ENCODE data around the gene RIMS1. TPM values are rescaled to one million over a fixed set of nuclear protein-coding genes. Genes with fewer than 3 reads are reported as not detected.

The RIMS1 gene
- total RNA-seq, 3 donors from 2014 or later: not detected

- H3K4me1 Mint-ChIP-seq (ENCODE audit: low read depth): no peaks in the 10 kb centered on the region
- peaks cover 2% of the 10 kb centered on the region for H3K27me3 Mint-ChIP-seq (ENCODE audit: low read depth)
- no peaks in the 10 kb centered on the region for H3K9me3 Mint-ChIP-seq
- H3K4me3 Mint-ChIP-seq: no peak overlapping the region
- no peak for ATAC-seq
- DNase-seq: no peak
- H3K36me3 Mint-ChIP-seq (ENCODE audit: insufficient read depth): no peaks in the 10 kb centered on the region
These were observed 535.0 kb downstream of the RIMS1 start for GRCh38 chr6:72421387-72421786.

GRCh38 chr6:72422171-72422570 lies 535.8 kb downstream of the RIMS1 start:
- no peak overlapping the region for H3K4me3 Mint-ChIP-seq
- ATAC-seq (no peak), DNase-seq (no peak)
- H3K9me3 Mint-ChIP-seq: no peaks in the 10 kb centered on the region
- H3K27me3 Mint-ChIP-seq (ENCODE audit: low read depth): peaks cover 2% of the 10 kb centered on the region
- H3K4me1 Mint-ChIP-seq (ENCODE audit: low read depth): no peaks in the 10 kb centered on the region
- H3K36me3 Mint-ChIP-seq (ENCODE audit: insufficient read depth): no peaks in the 10 kb centered on the region

DNA sequence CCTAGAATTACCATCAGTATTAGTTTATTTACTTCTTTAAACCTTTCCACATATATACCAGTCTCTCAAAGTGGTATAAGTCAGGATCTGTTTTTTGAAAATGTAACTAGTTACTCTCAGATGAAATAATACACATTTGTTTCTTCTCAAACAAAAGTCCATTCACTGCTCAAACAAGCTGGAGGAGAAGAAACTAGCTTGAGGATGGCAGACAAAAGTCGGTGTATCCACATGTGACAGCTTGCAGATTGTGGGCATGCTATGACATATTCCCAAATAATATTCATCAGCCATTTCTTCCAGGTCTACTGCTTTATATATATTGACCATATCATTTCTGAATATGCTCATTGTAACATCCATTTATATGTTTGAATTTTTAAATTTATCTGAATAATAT lies 538.1 kb downstream of the RIMS1 start:
- no peak for DNase-seq
- H3K4me3 Mint-ChIP-seq: no peak overlapping the region
- no peaks in the 10 kb centered on the region for H3K4me1 Mint-ChIP-seq (ENCODE audit: low read depth)
- H3K36me3 Mint-ChIP-seq (ENCODE audit: insufficient read depth): no peaks in the 10 kb centered on the region
- ATAC-seq: no peak
- peaks cover 2% of the 10 kb centered on the region for H3K27me3 Mint-ChIP-seq (ENCODE audit: low read depth)
- H3K9me3 Mint-ChIP-seq: no peaks in the 10 kb centered on the region

GRCh38 chr6:72425003-72425681 lies 538.8 kb downstream of the RIMS1 start:
- no peak for ATAC-seq
- no peaks in the 10 kb centered on the region for H3K36me3 Mint-ChIP-seq (ENCODE audit: insufficient read depth)
- H3K9me3 Mint-ChIP-seq: no peaks in the 10 kb centered on the region
- peaks cover 2% of the 10 kb centered on the region for H3K27me3 Mint-ChIP-seq (ENCODE audit: low read depth)
- no peak for DNase-seq
- no peak overlapping the region for H3K4me3 Mint-ChIP-seq
- H3K4me1 Mint-ChIP-seq (ENCODE audit: low read depth): no peaks in the 10 kb centered on the region

DNA sequence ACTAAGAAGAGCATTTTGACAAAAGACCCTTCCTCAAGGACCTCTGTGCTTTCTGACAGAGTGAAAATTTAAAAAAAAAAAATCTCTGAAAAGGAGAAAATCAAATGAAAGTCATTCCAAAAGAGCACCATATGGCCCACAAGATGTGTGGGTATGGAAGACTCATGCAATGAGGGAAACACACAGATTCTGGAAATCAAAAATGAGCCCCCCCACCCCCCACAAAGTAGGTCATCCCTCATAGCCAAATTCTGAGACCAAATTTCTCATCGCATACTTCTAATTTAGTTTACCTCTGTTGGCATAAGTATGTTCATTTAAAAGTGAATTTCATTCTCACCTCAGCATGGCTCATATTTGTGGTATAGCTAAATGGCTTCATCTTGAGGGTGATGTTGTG lies 554.3 kb downstream of the RIMS1 start:
- no peaks in the 10 kb centered on the region for H3K36me3 Mint-ChIP-seq (ENCODE audit: insufficient read depth)
- DNase-seq (no peak), ATAC-seq (no peak)
- no peaks in the 10 kb centered on the region for H3K9me3 Mint-ChIP-seq
- no peaks in the 10 kb centered on the region for H3K4me1 Mint-ChIP-seq (ENCODE audit: low read depth)
- H3K4me3 Mint-ChIP-seq: no peak overlapping the region
- H3K27me3 Mint-ChIP-seq (ENCODE audit: low read depth): peaks cover 25% of the 10 kb centered on the region

GRCh38 chr6:72446430-72446829 lies 560.1 kb downstream of the RIMS1 start:
- H3K9me3 Mint-ChIP-seq: no peaks in the 10 kb centered on the region
- peaks cover 11% of the 10 kb centered on the region for H3K27me3 Mint-ChIP-seq (ENCODE audit: low read depth)
- no peak overlapping the region for H3K4me3 Mint-ChIP-seq
- no peaks in the 10 kb centered on the region for H3K4me1 Mint-ChIP-seq (ENCODE audit: low read depth)
- H3K36me3 Mint-ChIP-seq (ENCODE audit: insufficient read depth): no peaks in the 10 kb centered on the region
- ATAC-seq: no peak
- no peak for DNase-seq

All from activated T-cell treated with anti-CD3 and anti-CD28 coated beads, Interleukin-2, amount 50 U/mL, for 4 hours (primary cell).